Natural killer cell (primary cell): ENCODE data around the gene PRTG. TPM values are rescaled to one million over a fixed set of nuclear protein-coding genes. Genes with fewer than 3 reads are reported as not detected.

Source experiments
- ATAC-seq, 3 donors: fragments of 150-1000 bp in 2 of 3; fragments of 200-7000 bp in 1 of 3; cut with Tn5 transposase; 1 replicate in 1 of 3; 2 replicates in 2 of 3; pipeline ENCODE4 v1.10.0; 2021; ENCODE audit warnings: mild to moderate bottlenecking in 2 of 3, moderate library complexity in 2 of 3
- DNase-seq, 2 donors: peaks; one replicate each; pipeline versions ENCODE4 v3.0.0 to v3.0.0-alpha.2; 2013 to 2021; ENCODE audit warnings: mixed read lengths in 1 of 2
- H3K27ac ChIP-seq: one replicate; pipeline ENCODE4 v1.5.1; 2013; ENCODE audit warnings: mild to moderate bottlenecking, low read length
- H3K27me3 ChIP-seq: one replicate; pipeline ENCODE4 v1.6.1; 2013; ENCODE audit warnings: low read length; ENCODE audit not compliant: control insufficient read depth, insufficient read depth
- H3K36me3 ChIP-seq: one replicate; pipeline ENCODE4 v1.6.1; 2013; ENCODE audit warnings: low read length; ENCODE audit not compliant: control insufficient read depth, insufficient read depth
- H3K4me1 ChIP-seq: one replicate; pipeline ENCODE4 v1.6.1; 2013; ENCODE audit warnings: low read length; ENCODE audit not compliant: control insufficient read depth, insufficient read depth
- H3K4me3 ChIP-seq: one replicate; pipeline ENCODE4 v1.5.1; 2013; ENCODE audit warnings: low read length
- H3K9me3 ChIP-seq: one replicate; pipeline ENCODE4 v1.6.1; 2013; ENCODE audit warnings: low read length; ENCODE audit not compliant: control insufficient read depth, insufficient read depth
- H3K27ac Mint-ChIP-seq, 2 donors: one replicate each; pipeline ENCODE4 v1.8.0; 2022; ENCODE audit warnings: mild to moderate bottlenecking in 2 of 2, mixed read lengths in 2 of 2, moderate library complexity in 1 of 2
- H3K27me3 Mint-ChIP-seq, 2 donors: one replicate each; pipeline ENCODE4 v1.8.0; 2022; ENCODE audit warnings: low read depth in 2 of 2, mixed read lengths in 2 of 2
- H3K36me3 Mint-ChIP-seq: one replicate; pipeline ENCODE4 v1.8.0; 2022; ENCODE audit warnings: mixed read lengths
- H3K4me1 Mint-ChIP-seq, 2 donors: one replicate each; pipeline ENCODE4 v1.8.0; 2022; ENCODE audit warnings: mixed read lengths in 2 of 2
- H3K4me3 Mint-ChIP-seq: one replicate; pipeline ENCODE4 v1.8.0; 2022; ENCODE audit warnings: mild to moderate bottlenecking, moderate library complexity, mixed read lengths
- H3K9me3 Mint-ChIP-seq, 2 donors: one replicate each; pipeline ENCODE4 v1.8.0; 2022; ENCODE audit warnings: mixed read lengths in 2 of 2
- WGBS: methylation state at CpG from one replicate; pipeline ENCODE4 v1.1.7; 2013; ENCODE audit warnings: missing lambda C conversion rate; ENCODE audit not compliant: insufficient coverage; 5-methylcytosine and 5-hydroxymethylcytosine counted together
- intact Hi-C: fragments of 100-400 bp; cut with micrococcal nuclease; formaldehyde crosslinking; loops from one replicate; pipeline ENCODE4 v1.14.2; 2022
- total RNA-seq, 4 donors: library from RNA; stranded (reverse); fragments of 120-200 nt in 1 of 4; gene quantifications; one replicate each; pipeline versions ENCODE4 v1.2.3 to v1.2.4, GENCODE V29; 2013 to 2022
- TF ChIP-seq, protein P1 (sequence below): fragments of 200-600 bp; IDR thresholded peaks from one replicate; pipeline ENCODE4 v1.8.0; 2022; ENCODE audit warnings: antibody characterized with exemption

Gene PRTG
- total RNA-seq, 3 donors from 2014 or later (not counting 1 experiment from before 2014, with no cell fraction given): not detected

DNA sequence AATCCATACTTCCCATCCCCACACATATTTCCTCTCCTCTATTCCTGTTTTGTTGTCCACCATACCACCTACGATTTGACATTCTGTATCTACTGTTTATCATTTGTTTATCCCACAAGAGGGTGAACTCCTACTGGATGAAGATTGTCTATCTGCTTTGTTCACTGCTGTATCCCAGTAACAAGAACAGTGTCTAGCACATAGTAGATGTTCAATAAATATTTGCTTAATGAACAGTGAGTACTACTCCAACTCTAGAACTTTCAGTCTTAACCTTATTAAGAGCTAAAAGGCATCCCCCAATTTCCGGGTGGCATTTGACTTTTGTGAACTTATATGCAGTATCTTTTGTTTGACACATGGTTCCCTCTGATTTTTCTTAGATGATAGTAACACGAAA lies 156.1 kb downstream of the PRTG start:
- intact Hi-C loops: no loop called here
- TF ChIP-seq, protein P1, sequence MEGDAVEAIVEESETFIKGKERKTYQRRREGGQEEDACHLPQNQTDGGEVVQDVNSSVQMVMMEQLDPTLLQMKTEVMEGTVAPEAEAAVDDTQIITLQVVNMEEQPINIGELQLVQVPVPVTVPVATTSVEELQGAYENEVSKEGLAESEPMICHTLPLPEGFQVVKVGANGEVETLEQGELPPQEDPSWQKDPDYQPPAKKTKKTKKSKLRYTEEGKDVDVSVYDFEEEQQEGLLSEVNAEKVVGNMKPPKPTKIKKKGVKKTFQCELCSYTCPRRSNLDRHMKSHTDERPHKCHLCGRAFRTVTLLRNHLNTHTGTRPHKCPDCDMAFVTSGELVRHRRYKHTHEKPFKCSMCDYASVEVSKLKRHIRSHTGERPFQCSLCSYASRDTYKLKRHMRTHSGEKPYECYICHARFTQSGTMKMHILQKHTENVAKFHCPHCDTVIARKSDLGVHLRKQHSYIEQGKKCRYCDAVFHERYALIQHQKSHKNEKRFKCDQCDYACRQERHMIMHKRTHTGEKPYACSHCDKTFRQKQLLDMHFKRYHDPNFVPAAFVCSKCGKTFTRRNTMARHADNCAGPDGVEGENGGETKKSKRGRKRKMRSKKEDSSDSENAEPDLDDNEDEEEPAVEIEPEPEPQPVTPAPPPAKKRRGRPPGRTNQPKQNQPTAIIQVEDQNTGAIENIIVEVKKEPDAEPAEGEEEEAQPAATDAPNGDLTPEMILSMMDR: no peak
- ATAC-seq (no peak), DNase-seq (no peak)
- H3K36me3 Mint-ChIP-seq: peaks cover 4% of the 10 kb centered on the region
- H3K4me1 ChIP-seq: peaks cover 10% of the 10 kb centered on the region
- H3K27me3 ChIP-seq: peaks cover 36% of the 10 kb centered on the region
- H3K4me3 Mint-ChIP-seq: no peak overlapping the region
- no peak overlapping the region for H3K4me3 ChIP-seq
- peaks cover 30 to 49% of the 10 kb centered on the region in 2 donors for H3K27me3 Mint-ChIP-seq
- H3K27ac ChIP-seq: no peak overlapping the region
- no peak overlapping the region for H3K27ac Mint-ChIP-seq
- H3K9me3 Mint-ChIP-seq: no peaks in the 10 kb centered on the region
- WGBS: 97% methylated on average over 3 of the region's 3 CpGs
- no peaks in the 10 kb centered on the region for H3K9me3 ChIP-seq
- H3K36me3 ChIP-seq: no peaks in the 10 kb centered on the region
- peaks cover 0 to 5% of the 10 kb centered on the region in 2 donors for H3K4me1 Mint-ChIP-seq

GRCh38 chr15:55576943-55577342 lies 166.0 kb downstream of the PRTG start:
- Mint-ChIP-seq H3K27me3 (peaks cover 18 to 49% of the 10 kb centered on the region in 2 donors), H3K4me1 (no peaks in the 10 kb centered on the region), H3K9me3 (peaks cover 0 to 2% of the 10 kb centered on the region in 2 donors), H3K4me3 (no peak overlapping the region), H3K27ac (no peak overlapping the region), H3K36me3 (no peaks in the 10 kb centered on the region)
- Histone ChIP-seq H3K36me3 (no peaks in the 10 kb centered on the region), H3K4me3 (no peak overlapping the region), H3K27me3 (peaks cover 15% of the 10 kb centered on the region), H3K27ac (no peak overlapping the region), H3K9me3 (no peaks in the 10 kb centered on the region), H3K4me1 (no peaks in the 10 kb centered on the region)
- ATAC-seq (no peak), DNase-seq (no peak)
- WGBS: 92% methylated on average over 6 of the region's 6 CpGs
- TF ChIP-seq, protein P1: no peak
- intact Hi-C loops: no loop called here

- Mint-ChIP-seq H3K4me3 (no peak overlapping the region), H3K27me3 (peaks cover 16 to 49% of the 10 kb centered on the region in 2 donors), H3K4me1 (no peaks in the 10 kb centered on the region), H3K9me3 (peaks cover 2% of the 10 kb centered on the region in 2 donors), H3K36me3 (no peaks in the 10 kb centered on the region), H3K27ac (no peak overlapping the region)
- DNase-seq: no peak
- WGBS: no CpG with 5 or more reads among the region's 2 CpGs
- no peak overlapping the region for H3K4me3 ChIP-seq
- intact Hi-C loops: no loop called here
- H3K9me3 ChIP-seq: no peaks in the 10 kb centered on the region
- no peak for ATAC-seq
- H3K36me3 ChIP-seq: no peaks in the 10 kb centered on the region
- peaks cover 3% of the 10 kb centered on the region for H3K27me3 ChIP-seq
- TF ChIP-seq, protein P1: no peak
- H3K27ac ChIP-seq: no peak overlapping the region
- no peaks in the 10 kb centered on the region for H3K4me1 ChIP-seq
Measured at GRCh38 chr15:55574096-55574495, 168.9 kb downstream of the PRTG start.

DNA sequence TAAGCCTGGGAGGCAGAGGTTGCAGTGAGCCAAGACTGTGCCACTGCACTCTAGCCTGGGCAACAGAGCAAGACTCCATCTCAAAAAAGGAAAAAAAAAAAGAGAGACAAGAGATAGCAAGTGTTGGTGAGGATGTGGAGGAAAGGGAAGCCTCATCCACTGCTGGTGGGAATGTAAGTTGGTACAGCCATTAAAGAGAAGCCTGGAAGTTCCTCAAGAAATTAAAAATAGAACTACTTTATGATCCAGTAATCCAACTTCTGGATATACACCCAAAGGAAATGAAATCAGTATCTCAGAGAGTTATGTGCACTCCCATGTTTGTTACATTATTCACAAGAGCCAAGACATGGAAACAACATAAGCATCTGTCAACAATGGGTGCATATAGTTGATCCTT lies 169.7 kb downstream of the PRTG start:
- no peaks in the 10 kb centered on the region for H3K9me3 ChIP-seq
- H3K4me1 Mint-ChIP-seq: no peaks in the 10 kb centered on the region
- intact Hi-C loops: no loop called here
- H3K27me3 ChIP-seq: no peaks in the 10 kb centered on the region
- no peaks in the 10 kb centered on the region for H3K36me3 ChIP-seq
- peaks cover 16 to 53% of the 10 kb centered on the region in 2 donors for H3K27me3 Mint-ChIP-seq
- no peak overlapping the region for H3K4me3 Mint-ChIP-seq
- H3K4me1 ChIP-seq: no peaks in the 10 kb centered on the region
- H3K36me3 Mint-ChIP-seq: no peaks in the 10 kb centered on the region
- H3K27ac ChIP-seq: no peak overlapping the region
- no peak overlapping the region for H3K27ac Mint-ChIP-seq
- H3K4me3 ChIP-seq: no peak overlapping the region
- no peak for ATAC-seq
- H3K9me3 Mint-ChIP-seq: peaks cover 2% of the 10 kb centered on the region in 2 donors
- TF ChIP-seq, protein P1: no peak
- no peak for DNase-seq
